Hepatocyte (in vitro differentiated cells): ENCODE data around the gene ABLIM2.

Experiments
- EZH2 ChIP-seq: fragments of 200-600 bp; sonication (generic); IDR thresholded peaks from 2 replicates; pipeline ENCODE4 v1.6.1; 2016; ENCODE audit warnings: antibody characterized with exemption, mild to moderate bottlenecking, borderline replicate concordance
- TF ChIP-seq, protein P1 (sequence below): fragments of 200-600 bp; sonication (generic); IDR thresholded peaks from 2 replicates; pipeline ENCODE4 v1.5.1; 2016; ENCODE audit warnings: antibody characterized with exemption, mild to moderate bottlenecking; ENCODE audit not compliant: poor library complexity

GRCh38 chr4:8040607-8041006 lies 118.0 kb downstream of the ABLIM2 start:
- TF ChIP-seq, protein P1, sequence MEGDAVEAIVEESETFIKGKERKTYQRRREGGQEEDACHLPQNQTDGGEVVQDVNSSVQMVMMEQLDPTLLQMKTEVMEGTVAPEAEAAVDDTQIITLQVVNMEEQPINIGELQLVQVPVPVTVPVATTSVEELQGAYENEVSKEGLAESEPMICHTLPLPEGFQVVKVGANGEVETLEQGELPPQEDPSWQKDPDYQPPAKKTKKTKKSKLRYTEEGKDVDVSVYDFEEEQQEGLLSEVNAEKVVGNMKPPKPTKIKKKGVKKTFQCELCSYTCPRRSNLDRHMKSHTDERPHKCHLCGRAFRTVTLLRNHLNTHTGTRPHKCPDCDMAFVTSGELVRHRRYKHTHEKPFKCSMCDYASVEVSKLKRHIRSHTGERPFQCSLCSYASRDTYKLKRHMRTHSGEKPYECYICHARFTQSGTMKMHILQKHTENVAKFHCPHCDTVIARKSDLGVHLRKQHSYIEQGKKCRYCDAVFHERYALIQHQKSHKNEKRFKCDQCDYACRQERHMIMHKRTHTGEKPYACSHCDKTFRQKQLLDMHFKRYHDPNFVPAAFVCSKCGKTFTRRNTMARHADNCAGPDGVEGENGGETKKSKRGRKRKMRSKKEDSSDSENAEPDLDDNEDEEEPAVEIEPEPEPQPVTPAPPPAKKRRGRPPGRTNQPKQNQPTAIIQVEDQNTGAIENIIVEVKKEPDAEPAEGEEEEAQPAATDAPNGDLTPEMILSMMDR = no peak
- no peak for TF ChIP-seq EZH2
